Spleen (tissue), 11 donors: Measurements from ENCODE around the gene CD248. TPM values are rescaled to one million over a fixed set of nuclear protein-coding genes. Genes with fewer than 3 reads are reported as not detected.

Experiments
- DNase-seq: peaks from one replicate; pipeline ENCODE4 v3.0.0-alpha.2; 2020
- H3K27ac ChIP-seq, 8 donors: fragments of 200-600 bp; sonication (generic) in 7 of 8; 1 replicate in 4 of 8; 2 replicates in 4 of 8; pipeline versions ENCODE4 v1.5.0 to v1.8.0; 2016 to 2021; ENCODE audit warnings: inconsistent platforms in 4 of 8, mild to moderate bottlenecking in 4 of 8, moderate library complexity in 1 of 8
- H3K27me3 ChIP-seq, 7 donors: fragments of 200-600 bp; sonication (generic) in 6 of 7; replicated peaks in 1 of 7; 1 replicate in 4 of 7; 2 replicates in 3 of 7; pipeline versions ENCODE4 v1.5.0 to v1.8.0; 2016 to 2021; ENCODE audit warnings: inconsistent platforms in 3 of 7, mild to moderate bottlenecking in 1 of 7
- H3K36me3 ChIP-seq, 6 donors: fragments of 200-600 bp; sonication (generic) in 5 of 6; 1 replicate in 4 of 6; 2 replicates in 2 of 6; pipeline versions ENCODE4 v1.5.0 to v1.8.0; 2016 to 2021; ENCODE audit warnings: inconsistent platforms in 2 of 6
- H3K4me1 ChIP-seq, 6 donors: fragments of 200-600 bp; sonication (generic) in 5 of 6; 1 replicate in 3 of 6; 2 replicates in 3 of 6; pipeline versions ENCODE4 v1.5.0 to v1.8.0; 2016 to 2021; ENCODE audit warnings: inconsistent platforms in 3 of 6
- H3K4me3 ChIP-seq, 8 donors: fragments of 200-600 bp; sonication (generic) in 7 of 8; 1 replicate in 4 of 8; 2 replicates in 4 of 8; pipeline versions ENCODE4 v1.5.0 to v1.8.0; 2016 to 2021; ENCODE audit warnings: inconsistent platforms in 4 of 8, mild to moderate bottlenecking in 4 of 8, moderate library complexity in 2 of 8
- H3K9me3 ChIP-seq, 8 donors: fragments of 200-600 bp; sonication (generic) in 7 of 8; 1 replicate in 4 of 8; 2 replicates in 4 of 8; pipeline versions ENCODE4 v1.5.0 to v1.8.0; 2016 to 2021; ENCODE audit warnings: inconsistent platforms in 4 of 8
- CTCF ChIP-seq, 11 experiments: fragments of 200-600 bp in 7 of 11; fragments of 450-650 bp in 4 of 11; sonication (generic) in 4 of 11; IDR thresholded peaks in 8 of 11; conservative IDR thresholded peaks in 3 of 11; 1 replicate in 7 of 11; 2 replicates in 4 of 11; pipeline versions ENCODE4 v1.4.0 to v1.8.0; 2016 to 2021; ENCODE audit warnings: antibody characterized with exemption in 11 of 11, inconsistent platforms in 4 of 11, mild to moderate bottlenecking in 1 of 11
- POLR2A ChIP-seq, 3 donors: fragments of 450-650 bp; IDR thresholded peaks; one replicate each; pipeline ENCODE4 v1.5.1; 2017; ENCODE audit warnings: antibody characterized with exemption in 3 of 3, mild to moderate bottlenecking in 1 of 3
- POLR2AphosphoS5 ChIP-seq, 3 donors: sonication (generic); formaldehyde crosslinking; IDR thresholded peaks; one replicate each; pipeline ENCODE4 v1.5.1; 2017; ENCODE audit warnings: antibody characterized with exemption in 3 of 3
- WGBS, 5 donors: extraction: QIAGEN DNeasy Blood & Tissue Kit in 3 of 5; methylation state at CpG; one replicate each; pipeline versions ENCODE4 v1.1.5 to v1.1.7; 2013 to 2018; 5-methylcytosine and 5-hydroxymethylcytosine counted together
- intact Hi-C: fragments of 100-400 bp; cut with DNase I; formaldehyde crosslinking; loops from one replicate; pipeline ENCODE4 v1.15.0; 2023; ENCODE audit warnings: low total_unique reads
- polyA plus RNA-seq, 3 donors: library from polyadenylated mRNA; stranded (reverse); fragments of 200-250 nt; gene quantifications; one replicate each; pipeline ENCODE4 v1.2.1, GENCODE V29; 2013
- total RNA-seq, 7 donors: library from RNA; depleted of rRNA in 3 of 7; stranded (reverse); fragments of >200 nt in 3 of 7; fragmentation: NEBNext Ultra II Directional in 4 of 7; extraction: Animal tissue kit (Norgen Biotek cat#: 25700) in 4 of 7; gene quantifications; one replicate each; pipeline versions ENCODE4 v1.1.0 to v1.2.1, GENCODE V29; 2016 to 2021
- donor health status: healthy with polysubstance abuse.
- donor health status: DM: no; HTN: no; CAD: no; lungs with moderate emphysema.
- donor health status: DM: no; HTN: no; CAD: no.
- donor health status: Bipolar disorder and iron deficiency.
- donor health status: healthy.
- donor health status: DM: no; HTN: no; CAD: no.
- donor health status: DM: yes; HTN: yes; CAD: no.

CD248 gene
- total and polyA plus RNA-seq, 10 donors = 1.7 to 15.7 (median 4.9) TPM

- 40 to 55% (median 45%) methylated on average over 16 to 20 of the region's 20 CpGs for WGBS, 5 donors
- Histone ChIP-seq H3K36me3 (peaks cover 0 to 27% (median 6%) of the 10 kb centered on the region in 6 donors), H3K9me3 (no peaks in the 10 kb centered on the region), H3K4me1 (peaks cover 18 to 78% (median 44%) of the 10 kb centered on the region in 6 donors), H3K4me3 (peak overlapping the region; percentile 68 to 96 (median 86)), H3K27me3 (peaks cover 0 to 31% (median 22%) of the 10 kb centered on the region in 7 donors), H3K27ac (peak overlapping the region in 7 of 8 donors; percentile 93 to 96 (median 95))
- DNase-seq = no peak
- intact Hi-C loops = no loop called here
- TF ChIP-seq POLR2A (IDR thresholded peaks at IDR 0.05) = no peak
- TF ChIP-seq POLR2AphosphoS5 (IDR thresholded peaks at IDR 0.05) = peak in 1 of 3 donors; percentile 7
- TF ChIP-seq CTCF (IDR thresholded peaks at IDR 0.05 in 8 of 11, conservative IDR thresholded peaks at IDR 0.05 in 3 of 11) = no peak
These were observed 28.8 kb downstream of the CD248 start for GRCh38 chr11:66287889-66288670.

GRCh38 chr11:66287211-66287888 lies 29.5 kb downstream of the CD248 start:
- TF ChIP-seq CTCF (IDR thresholded peaks at IDR 0.05 in 8 of 11, conservative IDR thresholded peaks at IDR 0.05 in 3 of 11) = no peak
- no peak for TF ChIP-seq POLR2AphosphoS5 (IDR thresholded peaks at IDR 0.05)
- TF ChIP-seq POLR2A (IDR thresholded peaks at IDR 0.05) = no peak
- WGBS, 5 donors = 53 to 76% (median 60%) methylated on average over 10 of the region's 10 CpGs
- intact Hi-C loops = no loop called here
- no peak for DNase-seq
- Histone ChIP-seq H3K27ac (no peak overlapping the region), H3K27me3 (peaks cover 0 to 24% (median 14%) of the 10 kb centered on the region in 7 donors), H3K36me3 (peaks cover 0 to 27% (median 6%) of the 10 kb centered on the region in 6 donors), H3K9me3 (no peaks in the 10 kb centered on the region), H3K4me1 (peaks cover 18 to 81% (median 50%) of the 10 kb centered on the region in 6 donors), H3K4me3 (peak overlapping the region in 2 of 8 donors; percentile 85 to 88)

DNA sequence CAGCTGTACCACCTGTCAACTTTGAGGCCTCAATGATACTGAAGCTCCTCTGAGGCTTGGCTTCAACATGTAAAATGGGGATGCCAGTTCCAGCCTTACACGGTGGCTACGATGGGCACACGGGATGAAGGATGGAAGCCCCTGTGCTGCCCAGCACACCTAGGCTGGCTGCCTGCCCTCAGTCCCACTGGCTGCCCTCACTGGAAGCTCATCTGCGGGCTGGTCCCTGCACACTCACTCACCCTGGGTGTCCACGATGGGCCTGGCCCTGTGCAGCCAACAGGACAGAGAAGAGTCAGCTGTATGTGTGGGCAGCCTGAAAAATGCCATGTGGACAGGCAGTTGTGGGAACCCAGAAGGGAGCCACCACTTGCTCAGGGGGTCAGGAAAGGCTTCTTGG lies 30.1 kb downstream of the CD248 start:
- Histone ChIP-seq H3K9me3 (no peaks in the 10 kb centered on the region), H3K4me1 (peaks cover 22 to 81% (median 50%) of the 10 kb centered on the region in 6 donors), H3K36me3 (peaks cover 0 to 27% (median 6%) of the 10 kb centered on the region in 6 donors), H3K27me3 (peaks cover 0 to 17% (median 8%) of the 10 kb centered on the region in 7 donors), H3K27ac (no peak overlapping the region), H3K4me3 (no peak overlapping the region)
- intact Hi-C loops = no loop called here
- DNase-seq = no peak
- TF ChIP-seq POLR2AphosphoS5 (IDR thresholded peaks at IDR 0.05) = no peak
- WGBS, 5 donors = 83 to 96% (median 88%) methylated on average over 5 of the region's 5 CpGs

GRCh38 chr11:66285250-66285947 lies 31.4 kb downstream of the CD248 start:
- intact Hi-C loops = no loop called here
- WGBS, 5 donors = 89 to 96% (median 93%) methylated on average over 7 to 13 of the region's 13 CpGs

More at GRCh38 chr11:66285250-66285947, 31.4 kb downstream of the CD248 start:
- H3K4me1 ChIP-seq = peaks cover 22 to 74% (median 45%) of the 10 kb centered on the region in 6 donors
- H3K27me3 ChIP-seq = peaks cover 0 to 4% (median 0%) of the 10 kb centered on the region in 7 donors
- no peak overlapping the region for H3K4me3 ChIP-seq
- peaks cover 0 to 27% (median 6%) of the 10 kb centered on the region in 6 donors for H3K36me3 ChIP-seq
- no peak for DNase-seq
- H3K27ac ChIP-seq = no peak overlapping the region
- TF ChIP-seq POLR2AphosphoS5 (IDR thresholded peaks at IDR 0.05) (no peak), CTCF (IDR thresholded peaks at IDR 0.05 in 8 of 11, conservative IDR thresholded peaks at IDR 0.05 in 3 of 11) (no peak)
- H3K9me3 ChIP-seq = no peaks in the 10 kb centered on the region
